Effector CD8-positive, alpha-beta T cell (primary cell): Measurements from ENCODE around the gene SH3GL3.

ENCODE experiments used
- DNase-seq: peaks from one replicate; lab custom pipeline; 2025; lab: John Stamatoyannopoulos, UW

Gene SH3GL3

GRCh38 chr15:83503595-83504364, 56.6 kb downstream of the SH3GL3 start:
- DNase-seq: no peak

DNA sequence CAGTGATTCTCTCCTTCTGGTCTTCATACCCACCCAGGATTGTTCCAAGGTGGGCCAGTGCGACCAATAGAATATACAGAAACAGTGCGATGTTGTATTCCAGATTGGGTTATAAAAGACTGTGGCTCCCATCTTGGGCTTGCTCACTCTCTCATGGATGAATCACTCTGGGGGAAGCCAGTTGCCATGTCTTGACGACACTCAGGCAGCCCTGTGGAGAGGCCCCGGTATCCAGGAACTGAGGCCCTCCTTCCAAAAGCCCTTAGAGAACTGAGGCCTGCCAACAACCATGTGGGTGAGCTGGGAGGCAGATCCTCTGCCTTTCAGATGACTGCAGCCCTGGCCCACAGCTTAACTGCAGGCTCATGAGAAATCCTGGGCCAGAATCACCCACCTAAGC, 57.2 kb downstream of the SH3GL3 start:
- DNase-seq: no peak

- no peak for DNase-seq
Observed at GRCh38 chr15:83510001-83510400, 62.9 kb downstream of the SH3GL3 start.

DNA sequence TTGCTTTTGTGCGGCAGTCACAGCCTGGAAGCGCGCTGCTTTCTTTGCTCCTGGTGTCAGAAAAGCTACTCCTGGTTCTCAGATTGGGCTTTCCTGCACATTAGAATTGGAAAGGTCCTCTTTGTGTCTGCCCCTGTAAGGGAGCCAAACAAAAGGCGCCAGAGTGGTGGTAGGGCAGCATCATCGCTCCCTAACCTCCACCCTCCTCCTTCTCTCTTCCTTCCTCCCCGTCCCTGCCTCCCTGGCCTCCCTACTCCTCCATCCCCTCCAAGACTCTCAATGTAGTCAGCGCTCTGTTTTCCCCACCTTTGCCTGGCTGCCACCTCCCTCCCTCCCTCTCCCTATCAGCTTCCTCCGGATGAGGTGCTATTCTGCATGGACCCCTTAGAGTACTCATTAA, 65.3 kb downstream of the SH3GL3 start:
- no peak for DNase-seq

GRCh38 chr15:83514584-83514983, 67.4 kb downstream of the SH3GL3 start:
- no peak for DNase-seq

- DNase-seq: no peak
Observed at GRCh38 chr15:83515164-83515563, 68.0 kb downstream of the SH3GL3 start.

DNA sequence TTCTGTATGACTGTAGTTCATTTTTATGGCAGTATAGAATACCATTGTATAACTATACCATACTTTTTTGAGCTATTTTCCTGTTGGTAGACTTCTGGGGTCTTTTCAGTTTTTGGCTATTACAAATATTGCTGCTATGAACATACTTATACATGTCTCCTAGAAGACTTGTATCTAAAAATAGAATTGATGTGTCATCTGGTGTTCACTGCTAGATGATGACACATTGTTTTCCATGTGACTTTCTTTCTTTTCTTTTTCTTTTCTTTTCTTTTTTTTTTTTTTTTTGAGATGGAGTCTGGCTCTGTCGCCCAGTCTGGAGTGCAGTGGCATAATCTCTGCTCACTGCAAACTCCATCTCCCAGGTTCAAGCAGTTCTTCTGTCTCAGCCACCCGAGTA, 69.8 kb downstream of the SH3GL3 start:
- DNase-seq: no peak

DNA sequence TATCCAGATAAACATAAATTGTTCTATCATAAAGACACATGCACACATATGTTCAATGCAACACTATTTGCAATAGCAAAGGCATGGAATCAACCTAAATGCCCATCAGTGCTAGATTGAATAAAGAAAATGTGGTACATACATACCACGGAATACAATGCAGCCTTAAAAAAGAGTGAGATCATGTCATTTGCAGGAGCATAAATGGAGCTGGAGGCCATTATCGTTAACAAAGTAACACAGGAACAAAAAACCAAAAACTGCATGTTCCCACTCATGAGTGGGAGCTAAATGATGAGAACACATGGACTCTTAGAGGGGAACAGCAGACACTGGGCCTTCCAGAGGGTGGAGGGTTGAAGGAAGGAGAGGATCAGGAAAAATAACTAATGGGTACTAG, 79.2 kb downstream of the SH3GL3 start:
- DNase-seq: no peak

DNA sequence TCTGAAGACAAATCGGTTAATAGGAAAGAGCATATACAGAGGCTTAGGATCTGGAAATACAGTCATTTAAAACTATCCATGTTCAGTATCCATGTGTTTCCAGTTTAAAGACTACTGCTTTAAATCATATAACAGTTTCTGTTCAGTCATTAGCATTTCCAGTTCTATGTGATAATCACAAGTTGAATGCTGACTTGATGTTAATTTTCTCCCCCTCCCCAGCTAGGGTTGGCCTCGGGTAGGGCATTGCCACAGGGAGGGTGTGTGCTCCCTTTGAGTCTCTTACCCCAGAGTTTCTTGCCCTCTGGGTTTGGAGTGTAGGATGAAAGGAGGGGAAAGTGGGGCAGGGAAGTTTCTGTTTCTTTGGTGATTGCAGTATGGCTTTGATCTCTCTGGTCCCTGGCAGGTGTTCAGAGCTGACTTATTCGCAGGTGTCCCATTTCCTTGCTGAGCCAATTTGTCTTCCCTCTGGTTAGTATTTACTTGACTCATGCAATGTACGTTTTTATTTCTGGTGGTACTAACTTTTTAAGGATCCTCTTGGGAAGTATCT, 86.3 kb downstream of the SH3GL3 start:
- DNase-seq: no peak

GRCh38 chr15:83537606-83538005, 90.5 kb downstream of the SH3GL3 start:
- DNase-seq: no peak

DNA sequence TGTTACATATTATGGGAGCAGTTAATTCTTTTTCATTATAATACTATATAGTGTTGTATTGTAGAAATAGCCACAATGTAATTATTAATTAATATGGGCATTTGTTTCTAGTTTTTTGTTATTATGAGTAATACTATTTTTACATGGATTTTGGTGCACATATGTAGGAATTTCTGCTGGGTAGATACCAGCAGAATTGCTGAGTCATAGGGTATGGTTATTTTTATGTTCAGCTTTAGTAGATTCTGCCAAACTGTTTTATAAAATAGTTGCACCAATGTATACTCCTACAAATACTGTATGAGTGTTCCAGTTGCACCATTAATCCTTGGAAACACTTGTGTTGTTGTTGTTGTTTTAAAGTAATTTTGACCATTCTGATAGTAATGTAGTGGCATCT, 91.5 kb downstream of the SH3GL3 start:
- no peak for DNase-seq

- DNase-seq: no peak
Observed at GRCh38 chr15:83545804-83546511, 98.8 kb downstream of the SH3GL3 start.

GRCh38 chr15:83546512-83546888, 99.4 kb downstream of the SH3GL3 start:
- DNase-seq: no peak

DNA sequence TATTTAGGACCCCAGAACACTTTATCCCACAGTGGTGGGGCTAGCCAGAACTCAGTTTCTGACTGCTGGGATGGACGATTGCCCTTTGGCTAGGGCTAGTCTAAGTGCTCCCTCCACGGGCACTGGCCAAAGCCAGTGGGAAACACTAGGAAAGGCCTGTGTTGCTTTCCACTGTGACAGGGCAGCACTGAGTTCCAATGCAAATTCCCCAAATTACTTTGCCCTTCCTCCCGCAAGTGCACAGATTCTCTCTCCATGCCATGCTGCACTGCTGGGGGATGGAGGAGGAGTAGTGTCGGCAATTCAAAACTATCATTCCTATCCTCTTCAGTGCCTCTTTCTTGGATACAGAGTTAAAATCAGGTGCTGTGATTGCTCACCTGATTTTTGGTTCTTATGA, 100.0 kb downstream of the SH3GL3 start:
- no peak for DNase-seq

DNA sequence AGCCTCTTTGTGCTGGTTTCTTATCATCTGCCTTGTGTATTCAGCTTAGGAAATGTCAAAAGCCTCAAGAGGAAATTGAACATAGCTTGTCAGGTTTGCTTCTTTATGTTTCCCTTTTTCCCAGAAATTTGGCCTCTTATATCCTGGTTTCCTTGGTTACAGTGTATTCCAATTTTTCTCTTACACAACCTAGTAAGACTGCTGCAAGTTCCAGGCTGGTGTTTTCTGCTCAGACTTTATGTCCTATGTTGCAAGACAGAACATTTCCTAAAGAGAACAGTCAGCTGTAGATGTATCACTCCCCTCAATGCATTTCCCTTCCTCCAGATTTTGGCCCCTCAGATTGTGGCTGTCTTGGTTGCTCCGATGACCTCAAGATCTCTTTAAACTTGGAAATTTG, 102.5 kb downstream of the SH3GL3 start:
- DNase-seq: no peak

DNA sequence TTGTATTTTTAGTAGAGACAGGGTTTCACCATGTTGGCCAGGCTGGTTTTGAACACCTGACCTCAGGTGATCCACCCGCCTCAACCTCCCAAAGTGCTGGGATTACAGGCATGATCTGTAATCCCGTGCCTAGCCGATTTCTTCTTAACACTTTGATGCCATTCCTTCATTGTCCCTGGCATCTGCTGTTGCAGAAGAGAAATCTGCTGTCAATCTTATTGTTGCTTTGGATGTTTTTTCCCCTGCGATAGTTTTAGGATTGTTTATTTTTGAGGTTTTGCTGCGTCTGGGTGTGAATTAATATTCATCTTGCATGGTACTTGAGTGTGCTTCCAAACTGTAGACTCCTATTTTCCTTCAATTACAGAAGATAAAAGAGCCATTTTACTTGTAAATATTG, 107.4 kb downstream of the SH3GL3 start:
- DNase-seq: no peak

GRCh38 chr15:83555383-83555782, 108.2 kb downstream of the SH3GL3 start:
- DNase-seq: no peak

- no peak for DNase-seq
Observed at GRCh38 chr15:83556068-83556467, 108.9 kb downstream of the SH3GL3 start.

- DNase-seq: no peak
Observed at GRCh38 chr15:83556754-83557153, 109.6 kb downstream of the SH3GL3 start.

DNA sequence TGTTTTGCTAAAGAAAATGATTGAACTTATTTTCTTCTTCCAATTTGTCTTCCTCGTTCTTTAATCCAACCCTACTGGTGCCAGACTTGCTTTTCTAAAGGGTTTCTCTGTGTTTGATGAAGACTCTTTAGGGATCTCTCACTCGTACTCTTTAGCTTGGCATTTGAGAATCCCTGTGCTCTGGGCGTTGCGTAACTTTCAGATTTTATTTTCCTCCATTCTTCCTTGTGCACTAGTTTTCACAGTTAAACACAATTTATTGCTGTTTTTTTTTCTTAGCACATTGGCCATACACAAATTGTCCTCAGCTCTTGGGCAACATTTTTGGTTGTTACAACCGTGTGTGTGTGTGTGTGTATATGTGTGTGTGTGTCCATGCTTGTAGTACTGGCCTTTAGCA, 111.0 kb downstream of the SH3GL3 start:
- no peak for DNase-seq

DNA sequence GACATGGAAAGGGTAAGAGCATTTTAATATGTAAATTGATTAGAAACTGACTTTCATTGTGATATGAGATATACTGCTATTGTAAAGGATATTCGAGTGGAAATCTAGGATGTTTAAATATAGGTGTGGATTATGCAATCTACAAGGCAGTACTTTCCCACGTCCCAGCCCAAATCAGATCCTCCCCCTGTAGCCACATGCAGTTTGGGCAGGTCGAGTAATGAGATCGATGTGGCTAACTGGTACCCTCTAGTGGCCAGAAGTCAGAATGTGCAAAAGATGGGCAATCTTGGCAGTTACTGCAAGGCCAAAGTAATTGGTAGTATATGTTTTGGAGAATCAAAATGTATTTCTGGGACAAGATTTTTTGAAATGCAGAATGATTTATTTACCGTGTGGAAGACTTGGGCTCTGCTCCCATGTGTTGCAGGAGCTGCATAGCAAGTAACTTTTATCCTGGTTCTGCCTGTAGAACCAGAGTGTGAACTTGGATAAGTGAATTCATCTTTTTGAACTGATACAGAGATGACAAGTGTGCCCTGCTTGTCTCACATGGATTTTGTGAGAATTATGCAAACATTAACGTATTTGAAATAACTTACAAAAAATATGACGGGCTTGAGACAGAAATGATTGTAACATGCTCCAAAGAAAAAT, 112.3 kb downstream of the SH3GL3 start:
- DNase-seq: no peak

DNA sequence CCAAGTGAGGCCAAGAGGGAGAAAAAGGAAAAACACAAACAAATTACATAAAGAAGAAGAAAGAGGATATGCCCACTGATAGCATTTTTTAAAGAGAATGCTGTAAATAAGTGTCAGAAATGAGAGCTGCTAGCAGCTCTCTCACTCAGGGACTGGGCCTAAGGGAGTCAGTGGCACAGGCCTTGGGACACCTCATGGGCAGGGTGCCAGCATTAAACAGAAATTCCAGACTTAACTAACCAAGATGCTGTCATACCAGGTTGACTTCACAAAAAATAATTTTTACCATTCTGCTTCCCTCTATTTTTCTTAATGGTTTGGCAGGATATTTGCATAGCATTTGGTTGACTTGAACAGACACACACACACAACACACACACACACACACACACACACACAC, 114.5 kb downstream of the SH3GL3 start:
- DNase-seq: no peak

- no peak for DNase-seq
Observed at GRCh38 chr15:83565138-83565537, 118.0 kb downstream of the SH3GL3 start.
